MM.1S (cell line): Measurements from ENCODE around the gene SFRP5.

ENCODE experiments used
- DNase-seq: peaks from one replicate; pipeline ENCODE4 v3.0.0-alpha.2; 2015
- H2AFZ ChIP-seq: fragments of 300-600 bp; sonication (generic); 2 replicates; pipeline ENCODE4 v1.6.0; 2016; ENCODE audit warnings: antibody characterized with exemption, low read length
- H3F3A ChIP-seq: fragments of 300-600 bp; sonication (generic); 2 replicates; pipeline ENCODE4 v1.6.1; 2016; ENCODE audit warnings: mild to moderate bottlenecking, antibody characterized with exemption, low read length, moderate library complexity, mixed read lengths; ENCODE audit not compliant: insufficient read depth
- H3K27ac ChIP-seq: fragments of 300-600 bp; sonication (generic); 2 replicates; pipeline ENCODE4 v1.5.1; 2016; ENCODE audit warnings: mild to moderate bottlenecking, low read length
- H3K27me3 ChIP-seq: fragments of 300-600 bp; sonication (generic); replicated peaks from 2 replicates; pipeline ENCODE4 v1.6.0; 2016; ENCODE audit warnings: low read length; ENCODE audit not compliant: insufficient read depth
- H3K36me3 ChIP-seq: fragments of 300-600 bp; sonication (generic); replicated peaks from 2 replicates; pipeline ENCODE4 v1.6.1; 2016; ENCODE audit warnings: mild to moderate bottlenecking, low read length, mixed read lengths; ENCODE audit not compliant: insufficient read depth
- H3K4me1 ChIP-seq: fragments of 300-600 bp; sonication (generic); 2 replicates; pipeline ENCODE4 v1.6.1; 2016; ENCODE audit warnings: low read length, mixed read lengths
- H3K4me2 ChIP-seq: fragments of 300-600 bp; sonication (generic); 2 replicates; pipeline ENCODE4 v1.6.0; 2016; ENCODE audit warnings: low read depth, low read length
- H3K4me3 ChIP-seq: fragments of 300-600 bp; sonication (generic); 2 replicates; pipeline ENCODE4 v1.5.1; 2016; ENCODE audit warnings: low read length, mixed read lengths
- H3K79me2 ChIP-seq: fragments of 300-600 bp; sonication (generic); 2 replicates; pipeline ENCODE4 v1.6.1; 2016; ENCODE audit warnings: mixed run types, low read length, mixed read lengths
- H3K9ac ChIP-seq: fragments of 300-600 bp; sonication (generic); 2 replicates; pipeline ENCODE4 v1.6.1; 2016; ENCODE audit warnings: low read length, mixed read lengths
- H3K9me2 ChIP-seq: fragments of 300-600 bp; sonication (generic); replicated peaks from 2 replicates; pipeline ENCODE4 v1.6.1; 2016; ENCODE audit warnings: mild to moderate bottlenecking, low read length, mixed read lengths; ENCODE audit not compliant: insufficient read depth
- H3K9me3 ChIP-seq: fragments of 300-600 bp; sonication (generic); replicated peaks from 2 replicates; pipeline ENCODE4 v1.6.1; 2016; ENCODE audit warnings: mild to moderate bottlenecking, low read length, mixed read lengths; ENCODE audit not compliant: insufficient read depth
- H4K20me1 ChIP-seq: fragments of 300-600 bp; sonication (generic); 2 replicates; pipeline ENCODE4 v1.6.1; 2016; ENCODE audit warnings: mild to moderate bottlenecking, low read length, moderate library complexity, mixed read lengths; ENCODE audit not compliant: insufficient read depth
- EZH2 ChIP-seq: fragments of 300-600 bp; sonication (generic); optimal IDR thresholded peaks from 2 replicates; pipeline ENCODE3; 2017; ENCODE audit warnings: low read depth, mild to moderate bottlenecking, antibody characterized with exemption, low read length, mixed read lengths
- EZH2phosphoT487 ChIP-seq: fragments of 300-600 bp; sonication (generic); IDR thresholded peaks from 2 replicates; pipeline ENCODE4 v1.6.1; 2018; ENCODE audit warnings: antibody characterized with exemption, low read length
- TF ChIP-seq, protein P1 (sequence below): fragments of 300-600 bp; sonication (generic); IDR thresholded peaks from 2 replicates; pipeline ENCODE4 v1.5.1; 2016; ENCODE audit warnings: antibody characterized with exemption, low read length, mixed read lengths

Gene SFRP5

DNA sequence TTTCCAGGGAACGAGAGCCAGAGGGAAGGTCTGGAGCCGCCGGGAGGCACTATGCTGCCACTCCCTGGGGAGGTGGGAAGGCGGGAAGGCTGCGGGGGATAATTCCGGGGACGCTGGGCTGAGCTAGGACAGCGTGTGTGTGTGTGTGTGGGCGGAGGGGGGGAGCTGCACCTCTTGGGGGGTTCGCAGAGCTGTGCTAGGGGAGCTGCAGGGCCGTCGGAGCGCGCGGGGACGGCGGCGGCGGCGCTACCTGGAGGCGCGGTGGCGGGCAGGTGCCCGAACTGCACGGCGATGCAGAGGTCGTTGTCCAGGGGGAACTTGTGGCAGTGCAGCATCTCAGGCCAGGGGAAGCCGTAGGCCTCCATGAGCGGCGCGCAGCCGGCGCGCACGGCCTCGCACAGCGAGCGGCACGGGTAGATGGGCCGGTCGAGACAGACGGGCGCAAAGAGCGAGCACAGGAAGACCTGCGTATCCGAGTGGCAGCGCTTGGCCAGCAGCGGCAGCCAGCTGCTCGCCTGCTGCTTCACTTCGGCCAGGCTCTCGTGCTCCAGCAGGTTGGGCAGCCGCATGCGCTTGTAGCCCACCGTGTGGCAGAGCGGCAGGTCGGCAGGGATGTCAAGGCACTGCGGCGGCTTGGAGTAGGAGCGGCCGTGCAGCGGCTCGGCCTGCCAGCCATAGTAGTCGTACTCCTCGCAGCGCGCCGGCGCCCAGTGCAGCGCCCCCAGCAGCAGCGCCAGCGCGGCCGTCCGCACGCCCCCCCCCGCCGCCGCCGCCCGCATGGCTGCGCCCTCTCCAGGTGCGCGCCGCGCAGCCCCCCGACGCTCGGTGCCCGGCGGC, 526 bp downstream of the SFRP5 start:
- no peaks in the 10 kb centered on the region for H3K4me1 ChIP-seq
- peaks cover 39% of the 10 kb centered on the region for H3K27me3 ChIP-seq
- H3K36me3 ChIP-seq, result no peaks in the 10 kb centered on the region
- no peak overlapping the region for H3K4me3 ChIP-seq
- H3K27ac ChIP-seq, result no peak overlapping the region
- no peaks in the 10 kb centered on the region for H4K20me1 ChIP-seq
- no peak overlapping the region for H2AFZ ChIP-seq
- H3K9ac ChIP-seq, result no peak overlapping the region
- TF ChIP-seq EZH2phosphoT487 (no peak), EZH2 (no peak)
- TF ChIP-seq, protein P1, sequence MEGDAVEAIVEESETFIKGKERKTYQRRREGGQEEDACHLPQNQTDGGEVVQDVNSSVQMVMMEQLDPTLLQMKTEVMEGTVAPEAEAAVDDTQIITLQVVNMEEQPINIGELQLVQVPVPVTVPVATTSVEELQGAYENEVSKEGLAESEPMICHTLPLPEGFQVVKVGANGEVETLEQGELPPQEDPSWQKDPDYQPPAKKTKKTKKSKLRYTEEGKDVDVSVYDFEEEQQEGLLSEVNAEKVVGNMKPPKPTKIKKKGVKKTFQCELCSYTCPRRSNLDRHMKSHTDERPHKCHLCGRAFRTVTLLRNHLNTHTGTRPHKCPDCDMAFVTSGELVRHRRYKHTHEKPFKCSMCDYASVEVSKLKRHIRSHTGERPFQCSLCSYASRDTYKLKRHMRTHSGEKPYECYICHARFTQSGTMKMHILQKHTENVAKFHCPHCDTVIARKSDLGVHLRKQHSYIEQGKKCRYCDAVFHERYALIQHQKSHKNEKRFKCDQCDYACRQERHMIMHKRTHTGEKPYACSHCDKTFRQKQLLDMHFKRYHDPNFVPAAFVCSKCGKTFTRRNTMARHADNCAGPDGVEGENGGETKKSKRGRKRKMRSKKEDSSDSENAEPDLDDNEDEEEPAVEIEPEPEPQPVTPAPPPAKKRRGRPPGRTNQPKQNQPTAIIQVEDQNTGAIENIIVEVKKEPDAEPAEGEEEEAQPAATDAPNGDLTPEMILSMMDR, result no peak
- DNase-seq, result no peak
- no peaks in the 10 kb centered on the region for H3K79me2 ChIP-seq
- no peak overlapping the region for H3K4me2 ChIP-seq
- H3K9me3 ChIP-seq, result no peaks in the 10 kb centered on the region
- H3K9me2 ChIP-seq, result no peaks in the 10 kb centered on the region
- no peaks in the 10 kb centered on the region for H3F3A ChIP-seq

DNA sequence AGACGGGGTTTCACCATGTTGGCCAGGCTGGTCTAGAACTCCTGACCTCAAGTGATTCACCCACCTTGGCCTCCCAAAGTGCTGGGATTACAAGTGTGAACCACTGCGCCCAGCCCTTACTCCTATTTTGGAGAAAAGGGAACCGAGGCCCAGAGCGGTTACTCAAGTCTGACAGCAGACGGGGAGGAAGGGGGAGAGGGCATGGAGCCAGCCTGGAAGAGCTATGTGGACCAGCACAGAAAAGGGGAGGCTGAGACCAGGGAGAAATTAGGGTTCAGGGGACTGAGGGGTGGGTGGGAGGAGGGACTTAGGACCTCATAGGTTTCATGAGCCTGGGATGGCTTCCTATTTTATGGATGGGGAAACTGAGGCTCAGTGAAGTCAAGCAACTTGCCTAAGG, 1.5 kb downstream of the SFRP5 start:
- Histone ChIP-seq H3K27ac (no peak overlapping the region), H2AFZ (no peak overlapping the region), H3K79me2 (no peaks in the 10 kb centered on the region), H3K9me2 (no peaks in the 10 kb centered on the region), H3K4me3 (no peak overlapping the region), H3F3A (no peaks in the 10 kb centered on the region), H3K9me3 (no peaks in the 10 kb centered on the region), H3K9ac (no peak overlapping the region), H3K27me3 (peaks cover 39% of the 10 kb centered on the region), H3K4me2 (no peak overlapping the region), H3K4me1 (no peaks in the 10 kb centered on the region), H3K36me3 (no peaks in the 10 kb centered on the region), H4K20me1 (no peaks in the 10 kb centered on the region)
- no peak for DNase-seq
- TF ChIP-seq, protein P1, result no peak
- no peak for TF ChIP-seq EZH2phosphoT487
- no peak for TF ChIP-seq EZH2

DNA sequence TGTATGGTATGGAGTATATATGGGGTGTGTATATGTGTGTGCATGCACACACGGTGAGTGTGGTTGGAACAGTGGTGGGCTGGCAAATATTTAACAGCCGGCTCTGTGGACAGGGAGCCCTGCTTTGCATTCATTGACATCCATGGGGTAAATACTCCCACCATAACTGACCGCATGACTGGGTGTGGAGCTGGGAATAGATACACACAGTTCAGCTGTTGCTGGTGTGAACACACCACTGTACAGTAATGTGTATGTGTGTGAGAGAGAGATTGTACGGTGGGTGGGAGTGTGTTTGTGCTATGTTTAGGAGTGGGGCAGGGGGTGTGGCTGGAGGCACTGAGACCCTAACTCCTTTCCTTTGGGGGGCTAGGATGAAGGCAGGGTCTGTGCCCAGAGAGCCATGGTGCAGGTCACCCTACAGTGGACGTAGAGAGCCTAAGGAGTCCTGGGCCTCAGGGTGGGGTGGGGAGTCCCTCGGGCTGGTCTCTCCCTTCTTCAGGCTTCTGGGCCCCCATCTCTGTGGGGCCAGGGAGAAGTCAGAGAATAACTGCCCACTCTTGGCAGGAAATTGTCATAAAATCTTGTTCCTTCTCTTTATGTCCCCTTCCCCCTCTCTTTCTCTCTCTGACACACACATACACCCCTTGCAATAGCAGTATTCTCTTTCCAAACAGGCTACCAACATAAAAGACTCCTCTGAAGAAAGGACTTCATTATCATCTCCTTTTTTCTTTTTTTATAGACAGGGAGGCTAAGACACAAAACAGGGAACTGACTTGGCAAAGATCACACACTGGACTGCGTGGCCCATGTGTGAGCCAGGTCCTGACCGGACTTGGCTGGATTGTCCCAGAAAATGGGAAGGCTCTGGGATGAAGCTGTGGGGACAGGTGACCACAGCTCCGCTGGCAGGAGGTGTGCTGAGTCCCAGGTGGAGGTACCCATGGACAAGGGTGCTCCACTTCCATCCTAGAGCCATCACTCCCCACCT, 3.2 kb downstream of the SFRP5 start:
- no peak for DNase-seq
- H3K79me2 ChIP-seq, result no peaks in the 10 kb centered on the region
- H3F3A ChIP-seq, result no peaks in the 10 kb centered on the region
- H3K36me3 ChIP-seq, result no peaks in the 10 kb centered on the region
- H2AFZ ChIP-seq, result no peak overlapping the region
- H3K9me2 ChIP-seq, result no peaks in the 10 kb centered on the region
- H4K20me1 ChIP-seq, result no peaks in the 10 kb centered on the region
- H3K9ac ChIP-seq, result no peak overlapping the region
- no peak overlapping the region for H3K4me3 ChIP-seq
- H3K27ac ChIP-seq, result no peak overlapping the region
- H3K27me3 ChIP-seq, result peaks cover 37% of the 10 kb centered on the region
- no peaks in the 10 kb centered on the region for H3K9me3 ChIP-seq
- no peak for TF ChIP-seq EZH2
- TF ChIP-seq, protein P1, result no peak
- no peak for TF ChIP-seq EZH2phosphoT487
- H3K4me1 ChIP-seq, result no peaks in the 10 kb centered on the region
- H3K4me2 ChIP-seq, result no peak overlapping the region
